GM18502 (cell line): ENCODE measurements around the gene SORBS2.

Experiments
- ATAC-seq: cut with Tn5 transposase; IDR thresholded peaks from one replicate; pipeline ENCODE4 v1.9.1; 2021; ENCODE audit warnings: mild to moderate bottlenecking; ENCODE audit not compliant: unreplicated experiment, poor library complexity

The SORBS2 gene

DNA sequence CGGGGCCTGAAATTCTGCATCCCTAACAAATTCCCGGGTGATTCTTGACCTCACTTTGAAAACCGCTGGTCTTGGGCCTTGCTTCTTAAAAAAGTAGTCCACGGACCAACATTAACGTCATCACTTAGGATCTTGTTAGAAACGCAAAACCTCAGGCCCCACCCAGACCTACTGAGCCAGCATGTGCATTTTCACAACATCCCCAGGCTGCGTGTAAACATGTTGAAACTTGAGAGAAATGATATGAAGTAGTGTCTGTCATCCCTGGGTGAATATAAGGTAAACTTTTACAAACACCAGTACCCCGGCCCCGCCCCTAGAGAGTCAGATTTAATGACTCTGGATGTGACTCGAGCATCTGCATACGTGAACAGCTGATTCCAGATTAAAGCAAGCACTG lies 33.7 kb downstream of the SORBS2 start:
- ATAC-seq, result no peak

DNA sequence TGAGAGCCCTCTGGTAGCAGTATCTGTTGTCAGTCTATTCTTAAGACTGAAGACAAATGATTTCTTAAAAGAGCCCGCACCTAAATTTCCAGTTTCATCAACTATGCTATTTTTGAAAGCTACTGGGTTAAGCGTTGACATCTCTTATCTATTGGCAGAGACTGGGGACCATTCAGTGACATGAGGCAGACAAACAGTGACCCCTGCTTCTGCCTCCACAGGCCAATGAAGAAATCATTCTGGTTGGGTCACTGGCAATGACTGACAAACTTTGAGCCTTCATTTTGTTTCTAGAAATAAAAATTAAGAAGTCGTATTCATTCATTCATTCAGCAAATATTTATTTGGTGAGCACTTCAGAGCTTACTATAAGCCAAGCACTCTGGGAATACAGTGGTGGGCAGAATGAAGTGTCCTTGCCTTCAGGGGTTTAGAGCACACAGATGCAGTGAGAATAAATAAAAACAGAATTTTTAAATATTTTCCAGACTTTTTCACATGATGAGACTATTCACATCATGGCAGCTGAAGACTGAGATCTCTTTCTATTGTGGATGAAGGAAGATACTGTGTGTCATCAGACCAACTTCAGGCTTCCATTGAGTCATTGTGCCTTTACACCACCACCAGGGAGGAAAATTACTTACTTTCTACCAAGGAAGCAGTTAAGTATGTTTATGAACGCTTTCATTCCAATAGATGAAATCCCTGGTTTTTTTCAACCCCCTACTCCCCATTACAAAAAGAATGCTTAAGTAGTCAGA lies 36.0 kb downstream of the SORBS2 start:
- ATAC-seq, result no peak

GRCh38 chr4:185774845-185775680 lies 36.9 kb downstream of the SORBS2 start:
- ATAC-seq, result no peak

DNA sequence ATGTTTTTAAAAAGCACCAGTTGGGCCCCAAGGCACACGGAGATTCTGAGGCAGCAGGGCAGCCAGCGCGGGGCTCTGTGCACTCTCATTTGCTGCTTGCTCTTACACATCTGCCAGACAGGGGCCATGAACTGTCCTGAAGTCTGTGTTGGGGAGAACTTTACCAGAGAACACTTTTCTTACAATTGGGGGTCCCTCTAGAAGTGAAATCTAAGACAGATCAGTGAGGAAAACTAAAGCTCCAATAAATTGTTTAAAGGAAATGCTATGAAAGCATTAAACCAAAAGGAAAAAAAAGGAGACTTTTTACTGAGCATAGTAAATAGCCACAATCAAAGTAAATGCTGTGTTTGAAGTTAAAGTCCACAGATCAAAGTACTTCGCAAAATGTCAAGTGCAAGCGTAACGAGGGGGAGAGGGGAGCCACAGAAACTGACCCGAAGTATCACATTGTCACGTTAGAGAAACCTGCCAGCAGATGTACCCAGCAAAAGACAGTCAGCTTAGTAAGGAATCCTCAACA lies 37.8 kb downstream of the SORBS2 start:
- ATAC-seq, result no peak

DNA sequence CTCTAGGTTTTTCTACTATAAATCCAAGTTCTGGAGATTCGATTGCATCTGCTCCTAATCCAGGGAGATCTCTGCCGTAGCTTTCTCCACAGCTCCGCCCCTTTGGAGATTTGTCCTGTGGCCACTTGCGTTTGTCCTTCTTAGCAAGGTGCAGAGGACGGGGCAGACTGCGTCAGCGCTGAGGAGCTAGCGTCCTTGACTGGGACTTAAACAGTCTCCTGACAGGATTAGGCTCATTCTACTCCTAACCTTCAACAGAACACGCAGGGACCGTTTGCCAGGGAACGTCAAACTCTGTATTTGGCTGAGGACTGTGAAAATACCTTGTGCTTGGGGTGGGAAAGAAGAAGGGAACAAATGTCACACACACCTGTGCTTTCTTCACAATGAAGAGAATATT lies 38.6 kb downstream of the SORBS2 start:
- no peak for ATAC-seq

GRCh38 chr4:185772391-185773093 lies 39.5 kb downstream of the SORBS2 start:
- ATAC-seq, result no peak

DNA sequence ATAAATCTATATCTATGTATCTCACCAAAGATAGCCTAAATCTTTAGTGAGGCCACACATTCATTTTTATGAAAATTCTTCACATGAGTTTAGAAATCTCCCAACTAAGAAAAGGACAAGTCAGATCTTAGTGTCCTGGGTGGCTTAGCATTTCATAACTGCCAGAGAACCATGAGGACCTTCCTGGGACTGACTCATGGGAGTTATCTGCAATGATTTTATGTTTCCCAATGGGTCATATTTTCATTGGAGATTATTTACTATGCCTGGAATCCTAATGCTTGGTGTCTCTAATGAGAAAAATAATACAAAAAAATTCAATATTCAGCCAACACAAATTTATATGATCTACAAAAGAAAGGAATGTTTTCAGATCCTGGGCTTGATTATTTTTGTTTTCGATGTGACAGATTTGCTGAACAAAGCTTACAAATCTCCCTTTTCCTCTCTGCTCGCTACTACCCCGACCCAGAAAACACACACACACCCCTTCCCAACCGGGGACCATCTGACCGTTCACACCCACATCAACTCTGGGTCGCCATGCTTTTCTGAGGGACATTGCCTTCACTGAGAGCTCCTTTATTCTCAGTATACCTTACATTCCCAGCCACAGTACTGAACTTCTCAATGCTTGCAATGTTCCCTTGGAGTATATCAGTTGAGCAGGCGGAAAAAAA lies 40.1 kb downstream of the SORBS2 start:
- ATAC-seq, result no peak

DNA sequence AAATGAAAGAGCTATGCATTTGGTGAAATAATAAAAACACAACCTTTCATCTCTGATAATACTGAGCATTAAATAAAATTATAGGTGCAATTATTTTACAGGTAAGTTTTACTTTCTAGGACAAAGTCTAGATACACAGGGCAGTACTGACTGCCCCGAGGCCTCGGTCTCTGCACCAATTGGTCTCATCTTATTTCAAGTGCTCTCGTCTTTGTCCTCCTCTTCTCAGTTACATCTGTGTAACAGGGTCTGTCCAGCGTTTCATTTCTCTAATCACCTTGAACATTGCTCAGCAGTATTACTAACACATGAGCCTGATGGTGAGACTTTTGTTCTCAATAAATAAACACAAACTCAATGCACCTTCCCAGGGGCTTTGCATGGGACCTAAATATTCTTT lies 44.5 kb downstream of the SORBS2 start:
- no peak for ATAC-seq

GRCh38 chr4:185764876-185765275 lies 47.1 kb downstream of the SORBS2 start:
- ATAC-seq, result no peak

DNA sequence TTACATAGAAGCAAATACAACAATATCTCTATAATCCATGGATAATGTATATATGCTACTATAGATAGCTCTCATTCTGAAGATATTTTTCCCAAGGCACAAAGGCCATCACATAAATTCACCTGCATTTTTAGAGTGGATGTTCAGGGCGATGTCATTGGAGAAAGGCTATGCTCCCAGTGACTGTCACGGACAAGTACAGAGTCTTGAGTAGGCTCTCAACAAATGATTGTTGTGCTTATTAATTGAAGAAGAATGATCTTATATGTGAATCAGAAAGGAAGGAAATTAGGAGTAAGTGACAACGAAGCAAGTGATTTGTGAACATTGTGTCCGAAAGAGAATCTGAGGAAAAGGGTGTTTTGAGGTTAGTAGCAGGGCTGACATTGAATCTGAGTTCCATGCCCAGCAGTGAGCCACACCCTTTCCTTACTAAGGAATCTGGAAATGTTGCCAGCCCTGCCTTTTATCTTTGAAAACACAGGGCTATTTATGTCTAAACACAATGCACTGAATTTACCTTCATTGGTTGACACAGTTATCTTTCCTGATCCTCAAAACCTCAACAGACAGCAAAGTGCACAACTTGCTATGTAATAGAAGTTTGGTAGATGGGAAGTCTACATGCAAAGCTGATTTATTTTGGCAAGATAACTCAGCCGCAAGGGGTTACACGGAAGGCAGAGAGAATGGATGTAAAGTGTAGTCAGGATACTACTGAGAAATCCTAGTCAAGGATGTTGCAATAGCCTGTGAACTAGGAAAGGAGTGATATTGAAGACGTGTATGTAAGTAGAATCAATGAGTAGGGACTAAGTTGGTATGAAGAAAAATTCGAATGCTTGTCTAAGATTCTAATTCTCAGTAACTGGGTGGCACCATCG lies 50.4 kb downstream of the SORBS2 start:
- no peak for ATAC-seq

DNA sequence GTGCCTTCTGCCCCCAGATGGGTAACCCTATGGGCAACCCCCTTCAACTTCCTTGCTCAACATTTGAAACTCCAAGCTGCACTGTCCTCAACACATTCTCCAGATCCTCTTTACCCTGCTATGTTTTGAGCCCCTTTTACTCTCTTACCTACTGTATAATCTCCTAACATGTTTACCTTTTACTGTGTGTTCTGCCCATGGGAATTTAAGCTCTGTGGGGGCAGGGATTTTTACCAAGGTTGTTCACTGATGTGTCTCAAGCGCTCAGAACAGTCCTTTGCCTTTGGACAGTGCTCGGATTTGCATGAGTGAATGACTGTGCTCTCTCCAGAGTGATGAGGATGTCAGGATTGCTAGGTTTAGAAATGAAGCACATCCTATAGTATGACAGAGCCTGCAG lies 53.2 kb downstream of the SORBS2 start:
- ATAC-seq, result no peak

DNA sequence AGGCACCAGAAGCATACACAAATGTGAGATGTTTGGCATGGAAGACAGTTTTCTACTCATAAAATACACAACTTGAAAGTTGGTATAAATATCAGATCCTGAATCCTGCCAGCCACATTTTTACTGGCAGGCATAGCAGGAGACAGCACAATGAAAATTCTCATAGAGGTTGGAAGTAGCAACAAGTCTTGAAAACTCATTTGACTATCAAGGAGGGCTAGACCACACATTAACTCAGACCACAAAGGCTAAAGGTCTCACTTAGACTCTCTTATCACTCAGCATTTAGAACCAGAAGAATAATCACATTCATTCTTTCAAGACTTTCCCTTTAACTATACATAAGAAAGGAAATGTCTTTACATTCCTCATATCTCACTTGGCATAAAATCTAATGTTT lies 56.5 kb downstream of the SORBS2 start:
- no peak for ATAC-seq

DNA sequence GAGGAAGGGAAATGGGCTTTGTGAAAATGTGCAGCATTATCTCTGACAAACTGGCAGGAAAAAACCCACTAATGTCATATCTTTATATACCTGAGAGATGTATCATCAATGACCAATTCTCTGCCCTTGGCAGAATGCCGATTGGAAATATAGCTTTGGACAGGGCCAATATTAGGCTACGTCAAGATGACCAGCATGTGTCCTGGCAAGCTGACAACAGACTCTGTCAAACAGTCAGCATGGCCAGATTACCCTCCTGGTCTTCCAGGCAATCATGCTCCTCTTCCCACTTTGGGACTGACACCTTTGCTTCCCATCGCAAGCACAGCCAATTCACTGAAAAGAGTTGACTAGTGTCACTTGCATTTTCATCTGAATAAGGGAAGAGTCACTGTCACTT lies 57.0 kb downstream of the SORBS2 start:
- ATAC-seq, result no peak

- no peak for ATAC-seq
These were observed 59.1 kb downstream of the SORBS2 start for GRCh38 chr4:185752872-185753271.

DNA sequence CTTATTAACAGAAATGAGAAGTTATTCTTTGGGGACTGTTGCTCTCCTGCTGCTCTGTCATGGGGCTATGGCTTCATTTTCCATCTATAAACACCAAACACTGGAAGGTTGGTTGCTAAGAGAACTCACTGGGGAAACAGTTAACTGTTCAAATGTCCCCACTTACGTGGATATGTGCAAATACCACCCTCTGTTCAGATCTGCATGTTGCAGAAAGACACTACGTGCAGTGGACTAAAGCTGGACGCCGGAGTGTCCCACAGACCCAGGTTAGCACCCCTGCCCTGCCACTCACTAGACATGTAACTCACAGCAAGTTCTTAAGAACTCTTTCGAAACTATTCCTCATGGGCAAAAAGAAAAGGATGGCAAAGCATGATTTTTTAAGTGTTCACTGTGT lies 62.1 kb downstream of the SORBS2 start:
- no peak for ATAC-seq

DNA sequence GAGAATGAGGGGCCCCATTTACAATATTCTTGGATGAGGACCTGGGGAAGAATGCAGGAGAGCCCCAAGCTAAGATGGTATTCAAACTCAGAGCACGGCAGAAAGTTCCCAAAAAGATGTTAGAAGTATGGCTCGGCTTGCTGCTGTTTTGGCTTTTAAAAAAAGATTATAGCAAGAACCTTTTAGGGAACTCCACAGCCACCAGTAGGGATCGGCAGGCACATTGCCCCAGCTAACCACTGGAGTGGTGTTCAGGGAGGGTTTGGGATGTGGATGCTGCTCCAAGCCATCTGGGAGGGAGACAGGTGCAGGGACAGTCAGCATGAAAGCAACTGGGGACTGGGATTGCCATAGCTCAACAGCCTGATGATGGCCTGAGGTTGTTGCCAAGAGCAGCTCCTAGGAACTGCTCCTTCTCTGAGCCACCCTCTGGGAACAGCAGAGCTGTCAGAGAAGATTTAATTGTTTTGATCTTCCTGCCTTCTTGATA lies 63.0 kb downstream of the SORBS2 start:
- ATAC-seq, result no peak

DNA sequence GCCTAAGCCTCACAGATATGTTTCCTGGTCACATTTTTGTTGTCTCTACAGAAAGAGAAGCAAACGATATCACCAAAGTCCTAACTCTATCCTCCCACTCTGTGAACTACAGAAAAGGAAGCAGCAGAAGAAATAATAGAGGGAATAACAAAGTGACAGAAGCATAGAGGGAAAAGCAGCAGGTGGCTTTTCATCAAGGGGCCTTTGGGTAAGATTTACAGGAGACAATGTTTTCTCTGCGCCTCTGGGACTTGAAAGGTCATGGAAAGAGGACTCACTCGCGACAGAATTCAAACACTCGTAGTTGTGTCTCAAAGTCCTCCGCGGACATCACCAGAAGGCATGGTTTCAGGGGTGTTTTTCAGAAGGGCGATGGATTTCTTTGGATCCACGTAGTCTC lies 66.1 kb downstream of the SORBS2 start:
- ATAC-seq, result no peak

GRCh38 chr4:185744946-185745345 lies 67.0 kb downstream of the SORBS2 start:
- no peak for ATAC-seq

DNA sequence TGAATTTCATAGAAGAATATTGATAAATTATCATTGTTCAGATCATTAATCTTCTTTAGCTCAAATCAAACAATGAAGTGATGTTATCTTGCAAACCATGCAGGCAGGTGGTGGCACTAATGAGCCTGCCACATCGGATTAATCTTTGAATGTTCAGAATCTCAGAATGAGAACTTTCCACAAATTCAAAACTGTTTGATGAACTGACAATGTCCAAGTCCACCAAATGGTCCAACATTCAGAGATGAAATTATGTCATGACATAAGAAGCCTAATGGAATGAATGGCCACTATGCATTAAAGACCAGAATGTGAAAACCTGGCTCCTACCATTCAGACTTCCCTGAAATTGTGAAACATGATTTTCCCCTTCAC lies 67.5 kb downstream of the SORBS2 start:
- ATAC-seq, result no peak
